Gastroesophageal sphincter (tissue), 4 donors: Measurements from ENCODE around the gene MEPE. TPM values are rescaled to one million over a fixed set of nuclear protein-coding genes. Genes with fewer than 3 reads are reported as not detected.

Experiments
- ATAC-seq: fragments of 150-250 bp; one replicate; pipeline ENCODE4 v1.9.1; 2016; ENCODE audit warnings: mild to moderate bottlenecking, moderate library complexity
- H3K27ac ChIP-seq, 4 donors: fragments of 200-600 bp; sonication (generic) in 3 of 4; 1 replicate in 3 of 4; 2 replicates in 1 of 4; pipeline ENCODE4 v1.5.1; 2016 to 2019
- H3K27me3 ChIP-seq: fragments of 200-600 bp; sonication (generic); one replicate; pipeline ENCODE4 v1.5.1; 2019
- H3K36me3 ChIP-seq, 2 donors: fragments of 200-600 bp; sonication (generic); one replicate each; pipeline ENCODE4 v1.5.1; 2019; ENCODE audit warnings: control low read depth in 1 of 2
- H3K4me1 ChIP-seq, 3 donors: fragments of 200-600 bp; sonication (generic); 1 replicate in 2 of 3; 2 replicates in 1 of 3; pipeline ENCODE4 v1.5.1; 2016 to 2019; ENCODE audit warnings: control low read depth in 2 of 3
- H3K4me3 ChIP-seq, 2 donors: fragments of 200-600 bp; sonication (generic); one replicate each; pipeline ENCODE4 v1.5.1; 2019; ENCODE audit warnings: mild to moderate bottlenecking in 1 of 2, moderate library complexity in 1 of 2
- H3K9me3 ChIP-seq, 3 donors: fragments of 200-600 bp; sonication (generic); one replicate each; pipeline ENCODE4 v1.5.1; 2017 to 2019; ENCODE audit warnings: control low read depth in 2 of 3
- CTCF ChIP-seq, 4 experiments: fragments of 200-600 bp in 2 of 4; fragments of 450-650 bp in 2 of 4; sonication (generic) in 1 of 4; IDR thresholded peaks; one replicate each; pipeline ENCODE4 v1.5.1; 2017 to 2019; ENCODE audit warnings: antibody characterized with exemption in 4 of 4, mild to moderate bottlenecking in 2 of 4, moderate library complexity in 2 of 4
- EP300 ChIP-seq: sonication (generic); formaldehyde crosslinking; IDR thresholded peaks from one replicate; pipeline ENCODE4 v1.6.1; 2017; ENCODE audit warnings: antibody characterized with exemption, mild to moderate bottlenecking
- POLR2A ChIP-seq, 2 donors: fragments of 450-650 bp; IDR thresholded peaks; one replicate each; pipeline ENCODE4 v1.6.1; 2017; ENCODE audit warnings: antibody characterized with exemption in 2 of 2, mild to moderate bottlenecking in 2 of 2, moderate library complexity in 1 of 2
- POLR2AphosphoS5 ChIP-seq: sonication (generic); formaldehyde crosslinking; IDR thresholded peaks from one replicate; pipeline ENCODE4 v1.6.1; 2017; ENCODE audit warnings: antibody characterized with exemption
- WGBS, 2 donors: methylation state at CpG; one replicate each; pipeline ENCODE4 v1.1.5; 2018; ENCODE audit warnings: low coverage in 1 of 2; 5-methylcytosine and 5-hydroxymethylcytosine counted together
- total RNA-seq, 4 donors: library from RNA; depleted of rRNA; stranded (reverse); fragments of >200 nt; gene quantifications; one replicate each; pipeline ENCODE4 v1.1.0, GENCODE V29; 2016

MEPE gene, protein sequence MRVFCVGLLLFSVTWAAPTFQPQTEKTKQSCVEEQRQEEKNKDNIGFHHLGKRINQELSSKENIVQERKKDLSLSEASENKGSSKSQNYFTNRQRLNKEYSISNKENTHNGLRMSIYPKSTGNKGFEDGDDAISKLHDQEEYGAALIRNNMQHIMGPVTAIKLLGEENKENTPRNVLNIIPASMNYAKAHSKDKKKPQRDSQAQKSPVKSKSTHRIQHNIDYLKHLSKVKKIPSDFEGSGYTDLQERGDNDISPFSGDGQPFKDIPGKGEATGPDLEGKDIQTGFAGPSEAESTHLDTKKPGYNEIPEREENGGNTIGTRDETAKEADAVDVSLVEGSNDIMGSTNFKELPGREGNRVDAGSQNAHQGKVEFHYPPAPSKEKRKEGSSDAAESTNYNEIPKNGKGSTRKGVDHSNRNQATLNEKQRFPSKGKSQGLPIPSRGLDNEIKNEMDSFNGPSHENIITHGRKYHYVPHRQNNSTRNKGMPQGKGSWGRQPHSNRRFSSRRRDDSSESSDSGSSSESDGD
- total RNA-seq: not detected

GRCh38 chr4:87832669-87833068, at the start of gene MEPE:
MEPE (plus strand) TSS chr4:87832969; CDS start chr4:87834715, 1,746 bp downstream.
- TF ChIP-seq POLR2A (IDR thresholded peaks at IDR 0.05) (no peak), POLR2AphosphoS5 (no peak), CTCF (IDR thresholded peaks at IDR 0.05) (no peak), EP300 (no peak)
- H3K36me3 ChIP-seq: no peaks in the 10 kb centered on the region
- no peak for ATAC-seq
- no peaks in the 10 kb centered on the region for H3K27me3 ChIP-seq
- whole genome bisulfite sequencing, 2 donors: 86 to 97% methylated on average over 2 of the region's 2 CpGs
- no peak within 1 kb of the TSS for H3K27ac ChIP-seq
- no peaks in the 10 kb centered on the region for H3K9me3 ChIP-seq
- no peaks in the 10 kb centered on the region for H3K4me1 ChIP-seq
- no peak within 1 kb of the TSS for H3K4me3 ChIP-seq

- TF ChIP-seq CTCF (IDR thresholded peaks at IDR 0.05) (no peak), EP300 (no peak), POLR2AphosphoS5 (no peak), POLR2A (IDR thresholded peaks at IDR 0.05) (no peak)
- no peak overlapping the region for H3K4me3 ChIP-seq
- no peak for ATAC-seq
- no peaks in the 10 kb centered on the region for H3K9me3 ChIP-seq
- no peaks in the 10 kb centered on the region for H3K27me3 ChIP-seq
- no peak overlapping the region for H3K27ac ChIP-seq
- no peaks in the 10 kb centered on the region for H3K4me1 ChIP-seq
- 92 to 93% methylated on average over 2 of the region's 2 CpGs for WGBS, 2 donors
- H3K36me3 ChIP-seq: no peaks in the 10 kb centered on the region
Observed at GRCh38 chr4:87783781-87784180, 49.0 kb upstream of the MEPE start.

- TF ChIP-seq CTCF (IDR thresholded peaks at IDR 0.05): no peak
- no peak for TF ChIP-seq EP300
- TF ChIP-seq POLR2A (IDR thresholded peaks at IDR 0.05): no peak
- no peak for TF ChIP-seq POLR2AphosphoS5
- Histone ChIP-seq H3K36me3 (no peaks in the 10 kb centered on the region), H3K9me3 (no peaks in the 10 kb centered on the region), H3K27me3 (no peaks in the 10 kb centered on the region), H3K4me3 (no peak overlapping the region), H3K4me1 (no peaks in the 10 kb centered on the region), H3K27ac (no peak overlapping the region)
- WGBS, 2 donors: 62 to 86% methylated on average over 2 to 12 of the region's 15 CpGs
- no peak for ATAC-seq
Observed at GRCh38 chr4:87785731-87786509, 46.8 kb upstream of the MEPE start.

GRCh38 chr4:87799301-87800113, 33.3 kb upstream of the MEPE start, which contains the start of gene IBSP:
IBSP (plus strand) TSS chr4:87799554; CDS start chr4:87802362, 2,808 bp downstream.
- 16 to 19% methylated on average over 4 of the region's 4 CpGs for WGBS, 2 donors
- no peaks in the 10 kb centered on the region for H3K4me1 ChIP-seq
- H3K36me3 ChIP-seq: no peaks in the 10 kb centered on the region
- TF ChIP-seq POLR2A (IDR thresholded peaks at IDR 0.05) (no peak), CTCF (IDR thresholded peaks at IDR 0.05) (no peak), POLR2AphosphoS5 (no peak), EP300 (no peak)
- no peaks in the 10 kb centered on the region for H3K9me3 ChIP-seq
- H3K27ac ChIP-seq: no peak within 1 kb of the TSS
- no peak within 1 kb of the TSS for H3K4me3 ChIP-seq
- no peak for ATAC-seq
- H3K27me3 ChIP-seq: no peaks in the 10 kb centered on the region
